NCI-H2029 (cell line): Measurements from ENCODE around the gene TMEM183A.
"Not testable (repeated sequence)": the region's sequence is repeated elsewhere in the genome, so short reads cannot be mapped to it uniquely, and the experiment has no call there.

Experiments
- DNase-seq: peaks from one replicate; lab custom pipeline; 2025; lab: John Stamatoyannopoulos, UW

TMEM183A gene

DNA sequence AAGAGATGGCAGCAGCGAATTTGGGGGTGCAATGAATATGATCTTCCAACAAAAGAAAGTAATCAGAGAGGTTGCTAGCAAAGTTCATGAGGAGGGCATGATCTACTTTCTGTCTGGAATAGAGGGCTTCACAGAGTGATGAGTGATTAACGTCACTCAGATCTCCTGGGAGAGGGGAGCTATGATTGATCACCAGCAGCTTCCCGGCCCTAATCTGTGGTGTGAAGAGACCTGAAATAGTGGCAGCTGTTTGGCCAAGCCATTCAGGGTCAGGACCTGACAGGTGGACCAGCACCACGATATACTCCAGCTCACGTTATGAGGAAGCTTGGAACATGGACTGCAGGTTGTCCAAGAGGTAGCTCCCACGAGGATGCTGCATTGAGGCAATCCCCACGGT lies 19.9 kb upstream of the TMEM183A start:
- no peak for DNase-seq

- no peak for DNase-seq
Measured at GRCh38 chr1:202987922-202988583, 19.1 kb upstream of the TMEM183A start.

DNA sequence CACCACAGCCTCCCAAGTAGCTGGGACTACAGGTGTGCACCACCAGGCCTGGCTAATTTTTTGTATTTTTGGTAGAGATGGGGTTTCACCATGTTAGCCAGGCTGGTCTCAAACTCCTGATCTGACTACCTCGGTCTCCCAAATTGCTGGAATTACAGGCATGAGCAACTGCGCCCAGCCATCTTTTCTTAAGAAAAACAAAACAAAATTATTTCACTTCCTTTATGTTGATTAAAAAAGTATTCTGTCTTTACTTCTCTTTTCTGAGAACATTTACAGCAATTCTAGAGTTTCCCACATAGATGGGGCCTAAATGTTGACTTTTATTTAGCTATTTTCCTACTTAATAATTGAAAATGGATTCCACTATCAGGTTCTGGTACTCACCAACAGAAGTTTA lies 17.3 kb upstream of the TMEM183A start:
- DNase-seq = no peak

DNA sequence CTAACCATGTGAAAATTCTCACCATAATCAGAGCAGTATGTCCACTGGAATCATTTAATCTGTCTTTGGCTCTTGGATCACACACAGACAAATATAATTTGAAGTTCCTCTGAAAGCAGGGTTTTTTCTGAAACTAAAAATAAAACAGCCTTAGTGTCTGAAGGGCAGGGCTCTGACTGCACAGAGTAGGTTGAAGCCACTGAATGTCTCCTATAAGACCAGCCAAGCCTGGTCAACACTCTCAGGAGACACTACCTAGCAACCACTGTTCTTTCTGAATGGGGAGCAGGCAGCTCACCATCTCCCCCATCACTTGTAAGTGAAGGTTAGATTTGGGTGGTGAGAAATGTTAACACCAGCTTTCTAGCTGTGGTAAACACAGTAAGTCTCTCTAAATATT lies 16.1 kb upstream of the TMEM183A start:
- no peak for DNase-seq

DNA sequence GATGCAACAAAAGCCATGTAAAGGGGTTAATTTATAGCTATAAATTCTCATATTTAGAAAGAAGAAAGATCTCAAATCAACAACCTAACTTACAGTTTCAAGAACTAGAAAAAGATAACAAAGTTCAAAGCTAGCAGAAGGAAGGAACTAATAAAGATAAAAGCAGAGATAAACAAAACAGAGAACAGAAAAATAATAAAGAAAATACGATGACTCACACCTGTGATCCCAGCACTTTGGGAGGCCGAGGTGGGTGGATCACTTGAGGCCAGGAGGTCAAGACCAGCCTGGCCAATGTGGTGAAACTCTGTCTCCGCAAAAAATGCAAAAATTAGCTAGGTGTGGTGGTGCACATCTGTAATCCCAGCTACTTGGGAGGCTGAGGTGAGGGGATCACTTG lies 12.4 kb upstream of the TMEM183A start:
- no peak for DNase-seq

GRCh38 chr1:202998836-202999750 lies 8.1 kb upstream of the TMEM183A start:
- DNase-seq = peak; percentile 24

- no peak for DNase-seq
Measured at GRCh38 chr1:203000217-203000944, 6.8 kb upstream of the TMEM183A start.

- no peak for DNase-seq
Measured at GRCh38 chr1:203001986-203002385, 5.2 kb upstream of the TMEM183A start.

GRCh38 chr1:203002951-203003350 lies 4.2 kb upstream of the TMEM183A start:
- DNase-seq = no peak

DNA sequence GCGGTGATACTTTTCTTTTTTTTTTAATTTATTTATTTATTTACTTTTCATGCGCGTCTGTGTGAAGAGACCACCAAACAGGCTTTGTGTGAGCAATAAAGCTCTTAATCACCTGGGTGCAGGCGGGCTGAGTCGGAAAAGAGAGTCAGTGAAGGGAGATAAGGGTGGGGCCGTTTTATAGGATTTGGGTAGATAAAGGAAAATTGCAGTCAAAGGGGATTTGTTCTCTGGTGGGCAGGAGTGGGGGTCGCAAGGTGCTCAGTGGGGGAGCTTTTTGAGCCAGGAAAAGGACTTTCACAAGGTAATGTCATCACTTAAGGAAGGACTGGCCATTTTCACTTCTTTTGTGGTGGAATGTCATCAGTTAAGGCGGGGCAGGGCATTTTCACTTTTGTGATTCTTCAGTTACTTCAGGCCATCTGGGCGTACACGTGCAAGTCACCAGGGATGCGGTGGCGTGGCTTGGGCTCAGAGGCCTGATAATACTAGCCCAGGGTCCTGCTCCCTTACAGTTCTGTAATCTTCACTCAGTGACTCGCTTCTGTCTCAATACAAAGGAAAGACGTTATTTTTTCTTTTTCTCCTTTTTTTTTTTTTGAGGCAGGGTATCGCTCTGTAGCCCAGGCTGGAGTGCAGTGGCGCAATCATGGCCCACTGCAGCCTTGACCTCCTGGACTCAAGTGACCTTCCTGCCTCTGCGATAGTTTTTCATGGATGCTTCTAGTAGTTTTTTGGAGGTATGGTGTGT lies 1.6 kb upstream of the TMEM183A start:
- not testable (repeated sequence) for DNase-seq

- DNase-seq = no peak
Measured at GRCh38 chr1:203009185-203009584, 2.0 kb downstream of the TMEM183A start.

DNA sequence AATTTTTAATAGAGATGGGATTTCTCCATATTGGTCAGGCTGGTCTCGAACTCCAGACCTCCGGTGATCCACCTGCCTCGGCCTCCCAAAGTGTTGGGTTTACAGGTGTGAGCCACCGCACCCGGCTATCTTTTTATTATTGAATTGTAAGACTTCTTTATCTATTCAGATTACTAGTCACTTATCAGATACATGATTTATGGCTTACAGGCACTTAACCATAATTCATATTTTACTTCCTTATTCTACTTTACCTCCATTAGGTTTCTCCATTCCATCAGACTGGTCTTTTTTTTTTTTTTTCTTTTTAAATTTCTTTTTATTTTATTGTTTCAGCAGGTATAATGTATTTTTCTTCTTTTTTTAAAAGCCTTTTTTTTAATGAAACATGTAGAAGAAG lies 4.4 kb downstream of the TMEM183A start:
- DNase-seq = no peak

DNA sequence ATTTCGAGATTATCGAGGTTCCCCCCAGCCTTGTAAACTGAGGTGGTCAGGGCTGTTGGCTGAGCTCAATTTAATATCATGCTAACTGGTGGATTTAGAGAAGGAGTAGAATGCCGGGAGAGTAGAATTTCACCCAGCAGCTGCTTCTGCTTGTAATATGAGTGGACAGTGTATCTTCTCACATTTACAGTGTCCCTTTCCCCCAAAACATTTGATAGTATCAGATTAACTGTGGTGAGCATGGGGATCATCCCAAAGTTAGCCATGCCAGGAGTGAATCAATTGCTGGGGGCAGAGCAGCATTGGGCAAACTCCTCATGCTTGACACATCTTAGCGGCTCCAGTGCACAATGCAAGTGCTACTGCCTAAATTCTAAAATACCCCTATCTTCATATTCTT lies 9.9 kb downstream of the TMEM183A start:
- DNase-seq = no peak

GRCh38 chr1:203017692-203018091 lies 10.5 kb downstream of the TMEM183A start:
- DNase-seq = no peak

GRCh38 chr1:203022855-203023254 lies 15.7 kb downstream of the TMEM183A start:
- not testable (repeated sequence) for DNase-seq

GRCh38 chr1:203025686-203026030 lies 18.5 kb downstream of the TMEM183A start:
- no peak for DNase-seq

GRCh38 chr1:203026031-203026665 lies 19.0 kb downstream of the TMEM183A start, which contains the start of gene PPFIA4:
Gene PPFIA4, plus strand, starts transcription at chr1:203026491. Its CDS starts 12,518 bp downstream, at chr1:203039009.
- peak; percentile 89 for DNase-seq

- DNase-seq = no peak
Measured at GRCh38 chr1:203026666-203027663, 19.8 kb downstream of the TMEM183A start.

DNA sequence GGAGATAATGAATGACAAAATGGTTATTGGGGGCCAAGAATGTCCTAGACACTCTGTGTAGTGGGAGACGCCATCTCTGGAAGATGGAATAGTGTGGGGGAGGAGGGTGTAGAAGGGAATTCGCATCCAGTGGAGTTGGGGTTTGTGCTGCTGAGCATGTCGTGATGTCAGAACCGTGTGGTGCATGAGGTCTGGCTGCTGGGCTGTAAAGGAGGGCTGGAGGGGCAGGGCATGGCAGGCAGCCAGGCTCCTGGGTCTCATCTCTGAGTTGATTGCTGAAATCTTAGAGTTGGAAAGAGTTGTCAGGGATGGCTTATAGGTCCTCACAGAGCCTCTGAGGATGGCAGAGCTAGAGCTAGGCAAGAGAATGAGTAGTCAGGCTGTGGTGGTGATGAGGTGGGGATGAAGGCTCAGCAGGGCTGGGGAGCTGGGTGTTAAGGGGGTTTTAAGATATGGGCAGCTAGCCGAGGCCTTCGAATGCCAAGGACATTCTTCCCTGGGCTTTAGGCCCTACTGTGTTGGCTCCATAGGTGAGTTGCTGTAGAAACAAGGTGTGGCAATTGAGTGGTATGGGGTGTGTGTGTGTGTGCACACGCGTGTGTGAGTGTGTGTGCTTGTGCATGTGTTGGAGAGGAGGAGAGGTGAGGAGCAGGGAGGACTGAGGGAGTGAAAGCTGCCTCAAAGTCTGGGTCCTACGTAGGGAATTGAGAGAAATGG lies 21.1 kb downstream of the TMEM183A start:
- no peak for DNase-seq
